Activated B cell treated with CpG ODN at 0.5 μM for 24 hours (primary cell): ENCODE data around the gene KCNMB2. TPM values are rescaled to one million over a fixed set of nuclear protein-coding genes. Genes with fewer than 3 reads are reported as not detected.

Experiments used
- ATAC-seq: fragments of 200-7000 bp; cut with Tn5 transposase; one replicate; pipeline ENCODE4 v1.10.0; 2021; ENCODE audit warnings: low read depth, mild to moderate bottlenecking, moderate library complexity
- CTCF ChIA-PET: fragments of 350-600 bp; sonication (Branson Sonifier 250); formaldehyde crosslinking; loops from one replicate; lab custom pipeline; 2021; ENCODE audit warnings: antibody characterized with exemption; lab: Charles Lee
- POLR2A ChIA-PET: fragments of 350-600 bp; sonication (Branson Sonifier 250); formaldehyde crosslinking; loops from one replicate; lab custom pipeline; 2021; ENCODE audit warnings: antibody characterized with exemption; lab: Charles Lee
- DNase-seq: peaks from one replicate; pipeline ENCODE4 v3.0.0; 2022
- H3K27ac Mint-ChIP-seq: one replicate; pipeline ENCODE4 v1.8.0; 2020; ENCODE audit warnings: mixed read lengths
- H3K27me3 Mint-ChIP-seq: one replicate; pipeline ENCODE4 v1.8.0; 2021; ENCODE audit warnings: mixed read lengths
- H3K36me3 Mint-ChIP-seq: one replicate; pipeline ENCODE4 v1.8.0; 2021; ENCODE audit warnings: low read depth, mixed read lengths
- H3K4me1 Mint-ChIP-seq: one replicate; pipeline ENCODE4 v1.8.0; 2021; ENCODE audit warnings: mixed read lengths
- H3K4me3 Mint-ChIP-seq: one replicate; pipeline ENCODE4 v1.8.0; 2020; ENCODE audit warnings: mild to moderate bottlenecking, mixed read lengths
- H3K9me3 Mint-ChIP-seq: one replicate; pipeline ENCODE4 v1.8.0; 2020; ENCODE audit warnings: mixed read lengths
- intact Hi-C: fragments of 100-400 bp; cut with micrococcal nuclease; formaldehyde crosslinking; loops from one replicate; pipeline ENCODE4 v1.15.1; 2024
- total RNA-seq: library from RNA; stranded (reverse); gene quantifications from 2 replicates; pipeline ENCODE4 v1.2.3, GENCODE V29; 2022
- TF ChIP-seq, protein P1 (sequence below): fragments of 200-600 bp; IDR thresholded peaks from one replicate; pipeline ENCODE4 v1.8.0; 2022; ENCODE audit warnings: antibody characterized with exemption, mild to moderate bottlenecking

Gene KCNMB2
- total RNA-seq, 1 donor from 2014 or later: not detected

- ATAC-seq (no peak), DNase-seq (no peak)
- Mint-ChIP-seq H3K27ac (no peak overlapping the region), H3K36me3 (no peaks in the 10 kb centered on the region), H3K27me3 (peaks cover 1% of the 10 kb centered on the region), H3K4me3 (no peak overlapping the region), H3K4me1 (no peaks in the 10 kb centered on the region), H3K9me3 (no peaks in the 10 kb centered on the region)
- POLR2A ChIA-PET: no interaction called here
- TF ChIP-seq, protein P1, sequence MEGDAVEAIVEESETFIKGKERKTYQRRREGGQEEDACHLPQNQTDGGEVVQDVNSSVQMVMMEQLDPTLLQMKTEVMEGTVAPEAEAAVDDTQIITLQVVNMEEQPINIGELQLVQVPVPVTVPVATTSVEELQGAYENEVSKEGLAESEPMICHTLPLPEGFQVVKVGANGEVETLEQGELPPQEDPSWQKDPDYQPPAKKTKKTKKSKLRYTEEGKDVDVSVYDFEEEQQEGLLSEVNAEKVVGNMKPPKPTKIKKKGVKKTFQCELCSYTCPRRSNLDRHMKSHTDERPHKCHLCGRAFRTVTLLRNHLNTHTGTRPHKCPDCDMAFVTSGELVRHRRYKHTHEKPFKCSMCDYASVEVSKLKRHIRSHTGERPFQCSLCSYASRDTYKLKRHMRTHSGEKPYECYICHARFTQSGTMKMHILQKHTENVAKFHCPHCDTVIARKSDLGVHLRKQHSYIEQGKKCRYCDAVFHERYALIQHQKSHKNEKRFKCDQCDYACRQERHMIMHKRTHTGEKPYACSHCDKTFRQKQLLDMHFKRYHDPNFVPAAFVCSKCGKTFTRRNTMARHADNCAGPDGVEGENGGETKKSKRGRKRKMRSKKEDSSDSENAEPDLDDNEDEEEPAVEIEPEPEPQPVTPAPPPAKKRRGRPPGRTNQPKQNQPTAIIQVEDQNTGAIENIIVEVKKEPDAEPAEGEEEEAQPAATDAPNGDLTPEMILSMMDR: no peak
- intact Hi-C loops: no loop called here
- CTCF ChIA-PET: no interaction called here
Observed at GRCh38 chr3:178560759-178561158, 24.5 kb downstream of the KCNMB2 start.

DNA sequence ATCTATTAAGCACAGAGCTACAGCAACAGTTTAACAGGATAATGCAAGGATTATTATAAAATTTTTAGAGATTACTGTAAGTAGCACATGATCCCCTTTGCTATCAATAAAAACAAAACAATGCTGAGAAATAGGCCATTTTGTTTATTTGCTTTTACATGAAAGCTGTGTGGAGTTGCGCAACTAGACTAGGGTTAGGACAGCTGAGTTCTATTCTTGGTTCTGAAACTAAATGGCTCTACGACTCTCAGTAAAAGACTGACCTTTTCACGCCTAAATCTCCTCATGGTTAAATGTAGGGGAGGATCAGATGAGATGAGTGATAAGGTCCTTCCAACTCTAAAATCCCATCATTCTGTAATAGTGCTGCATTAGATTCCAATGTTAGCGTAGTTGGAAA lies 25.0 kb downstream of the KCNMB2 start:
- H3K36me3 Mint-ChIP-seq: no peaks in the 10 kb centered on the region
- H3K27ac Mint-ChIP-seq: no peak overlapping the region
- H3K27me3 Mint-ChIP-seq: peaks cover 1% of the 10 kb centered on the region
- CTCF ChIA-PET: no interaction called here
- no peaks in the 10 kb centered on the region for H3K4me1 Mint-ChIP-seq
- DNase-seq (no peak), ATAC-seq (no peak)
- H3K4me3 Mint-ChIP-seq: no peak overlapping the region
- intact Hi-C loops: no loop called here
- POLR2A ChIA-PET: no interaction called here
- TF ChIP-seq, protein P1: no peak
- no peaks in the 10 kb centered on the region for H3K9me3 Mint-ChIP-seq

- no peak overlapping the region for H3K27ac Mint-ChIP-seq
- ATAC-seq (no peak), DNase-seq (no peak)
- H3K27me3 Mint-ChIP-seq: peaks cover 1% of the 10 kb centered on the region
- intact Hi-C loops: no loop called here
- TF ChIP-seq, protein P1: no peak
- H3K9me3 Mint-ChIP-seq: no peaks in the 10 kb centered on the region
- H3K36me3 Mint-ChIP-seq: no peaks in the 10 kb centered on the region
- ChIA-PET CTCF (no interaction called here), POLR2A (no interaction called here)
- H3K4me3 Mint-ChIP-seq: no peak overlapping the region
- H3K4me1 Mint-ChIP-seq: no peaks in the 10 kb centered on the region
Observed at GRCh38 chr3:178562143-178562946, 26.1 kb downstream of the KCNMB2 start.

GRCh38 chr3:178562947-178563232 lies 26.7 kb downstream of the KCNMB2 start:
- CTCF ChIA-PET: no interaction called here
- no peaks in the 10 kb centered on the region for H3K9me3 Mint-ChIP-seq
- intact Hi-C loops: no loop called here
- no peaks in the 10 kb centered on the region for H3K36me3 Mint-ChIP-seq
- peaks cover 1% of the 10 kb centered on the region for H3K27me3 Mint-ChIP-seq
- no peak overlapping the region for H3K27ac Mint-ChIP-seq
- no peak overlapping the region for H3K4me3 Mint-ChIP-seq
- no peak for ATAC-seq
- H3K4me1 Mint-ChIP-seq: no peaks in the 10 kb centered on the region
- DNase-seq: no peak
- POLR2A ChIA-PET: no interaction called here
- TF ChIP-seq, protein P1: no peak

GRCh38 chr3:178567611-178568010 lies 31.4 kb downstream of the KCNMB2 start:
- intact Hi-C loops: no loop called here
- Mint-ChIP-seq H3K4me1 (no peaks in the 10 kb centered on the region), H3K4me3 (no peak overlapping the region), H3K27me3 (peaks cover 2% of the 10 kb centered on the region), H3K9me3 (no peaks in the 10 kb centered on the region), H3K36me3 (no peaks in the 10 kb centered on the region), H3K27ac (no peak overlapping the region)
- POLR2A ChIA-PET: no interaction called here
- DNase-seq: no peak
- ATAC-seq: no peak
- CTCF ChIA-PET: no interaction called here
- TF ChIP-seq, protein P1: no peak
